ENCODE measurements around the gene C1orf210. TPM values are rescaled to one million over a fixed set of nuclear protein-coding genes. Genes with fewer than 3 reads are reported as not detected.

Gene C1orf210
- total RNA-seq: not detected

DNA sequence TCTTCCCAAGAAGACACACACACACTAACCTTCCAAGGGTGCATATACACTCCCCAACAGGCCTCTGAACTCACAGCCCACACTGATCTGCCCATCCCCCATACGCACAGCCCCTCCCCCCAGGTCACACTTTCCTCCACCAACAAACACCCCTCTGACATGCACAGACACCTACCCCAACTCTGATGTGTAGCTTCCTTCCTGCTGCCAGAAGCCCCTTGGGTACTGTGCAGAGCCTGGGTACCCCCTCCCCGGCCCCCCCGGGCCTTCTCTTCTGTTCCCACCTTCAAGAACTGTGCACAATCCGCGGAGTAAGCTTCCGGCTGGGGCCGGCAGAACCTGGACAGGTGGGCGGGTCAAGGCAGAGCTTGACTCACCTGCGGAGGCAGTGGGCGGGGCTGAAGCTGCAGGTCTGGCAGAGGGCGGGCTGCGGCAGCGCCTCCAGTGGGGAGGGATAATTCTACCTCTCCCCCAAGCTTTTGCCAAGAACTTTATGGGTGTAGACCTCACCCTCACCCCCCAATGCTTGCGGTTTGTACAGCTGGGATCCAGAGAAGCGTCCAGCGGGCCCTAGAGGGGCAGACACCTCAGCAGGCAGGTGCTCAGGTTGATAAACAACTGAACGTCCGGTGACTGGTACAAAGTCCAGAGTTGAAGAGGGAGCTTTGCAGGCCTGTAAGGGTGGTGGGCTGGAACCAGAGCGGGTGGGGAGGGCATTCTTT is at the start of gene C1orf210:
TSS of gene C1orf210 (minus strand) at position 313 of the 722 bp plus-strand sequence. CDS start 2,311 bp downstream, outside the sequence.
- H3K4me3 ChIP-seq (ENCODE audit: low read length in 3 of 3): no peak within 1 kb of the TSS
- no peaks in the 10 kb centered on the region for H3K36me3 ChIP-seq (ENCODE audit: control insufficient read depth in 3 of 3, insufficient read depth in 3 of 3, low read length in 3 of 3)
- no peaks in the 10 kb centered on the region for H3K9me3 ChIP-seq (ENCODE audit: control insufficient read depth in 3 of 3, low read length in 3 of 3)
- no peaks in the 10 kb centered on the region for H3K4me1 ChIP-seq (ENCODE audit: control insufficient read depth in 3 of 3, insufficient read depth in 3 of 3, low read length in 3 of 3)
- peaks cover 0 to 9% (median 0%) of the 10 kb centered on the region in 3 donors for H3K27me3 ChIP-seq (ENCODE audit: control insufficient read depth in 3 of 3, insufficient read depth in 3 of 3, low read length in 3 of 3)
- no peak within 1 kb of the TSS for H3K27ac ChIP-seq (ENCODE audit: low read depth, low read length)
- H3K9ac ChIP-seq (ENCODE audit: low read depth in 1 of 3, low read length in 3 of 3): no peak within 1 kb of the TSS

DNA sequence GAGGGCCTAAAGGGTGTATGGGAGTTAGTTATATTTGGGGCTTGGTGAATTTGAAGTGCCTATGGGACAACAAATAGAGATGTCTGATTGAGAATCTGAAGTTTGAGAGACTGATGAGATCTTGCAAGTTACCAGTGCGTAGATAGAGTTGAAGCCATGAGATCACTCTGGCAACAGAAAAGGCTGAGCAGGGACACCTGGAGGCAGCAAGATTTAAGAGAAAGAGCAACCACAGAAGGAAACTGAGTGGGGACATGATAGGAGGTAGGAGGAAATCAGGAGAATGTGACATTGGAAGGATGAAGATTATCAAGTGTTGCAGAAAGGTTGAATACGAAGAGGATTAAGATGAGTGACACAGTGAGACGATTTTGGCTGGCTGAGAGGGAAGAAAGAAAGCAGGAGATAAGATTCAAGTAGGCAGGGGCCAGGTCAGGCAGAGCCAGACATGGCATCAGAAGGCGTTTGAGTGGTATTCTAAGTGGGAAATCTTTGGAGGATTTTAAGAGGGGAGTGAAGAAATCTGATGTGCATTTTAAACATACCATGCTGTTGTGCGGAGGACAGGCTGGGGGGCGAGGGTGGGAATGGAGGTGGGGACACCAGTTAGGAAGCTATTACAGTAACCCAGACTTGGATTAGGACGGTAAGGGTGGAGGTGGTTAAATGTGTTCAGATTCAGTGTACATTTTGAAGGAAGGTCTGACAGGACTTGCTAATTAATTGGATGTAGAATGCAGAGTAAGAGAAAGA is 49.2 kb upstream of the C1orf210 start:
- Histone ChIP-seq H3K4me3 (ENCODE audit: low read length in 3 of 3) (no peak overlapping the region), H3K36me3 (ENCODE audit: control insufficient read depth in 3 of 3, insufficient read depth in 3 of 3, low read length in 3 of 3) (no peaks in the 10 kb centered on the region), H3K27me3 (ENCODE audit: control insufficient read depth in 3 of 3, insufficient read depth in 3 of 3, low read length in 3 of 3) (peaks cover 0 to 2% (median 0%) of the 10 kb centered on the region in 3 donors), H3K9me3 (ENCODE audit: control insufficient read depth in 3 of 3, low read length in 3 of 3) (no peaks in the 10 kb centered on the region), H3K4me1 (ENCODE audit: control insufficient read depth in 3 of 3, insufficient read depth in 3 of 3, low read length in 3 of 3) (peaks cover 0 to 9% (median 5%) of the 10 kb centered on the region in 3 donors), H3K9ac (ENCODE audit: low read depth in 1 of 3, low read length in 3 of 3) (no peak overlapping the region), H3K27ac (ENCODE audit: low read depth, low read length) (no peak overlapping the region)

DNA sequence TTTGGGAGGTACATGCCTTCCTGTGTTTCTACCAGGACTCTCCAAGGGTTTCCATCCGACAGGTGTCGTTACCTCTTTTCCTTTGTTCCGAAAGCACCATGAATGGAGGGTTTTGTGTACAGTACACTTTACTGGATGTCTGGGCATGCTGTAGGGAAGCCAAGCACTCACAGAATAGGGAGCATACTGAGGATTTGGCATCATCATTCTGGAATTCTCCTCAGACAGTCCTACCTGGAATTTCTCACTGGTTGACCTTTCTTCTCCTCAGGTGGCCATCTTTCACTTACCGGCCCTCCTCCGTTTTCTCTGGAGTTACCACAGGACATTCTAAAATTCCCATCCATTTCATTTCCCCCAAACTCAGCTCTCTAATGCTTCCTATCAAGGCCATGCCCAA is 46.3 kb upstream of the C1orf210 start:
- H3K9ac ChIP-seq (ENCODE audit: low read depth in 1 of 3, low read length in 3 of 3): no peak overlapping the region
- no peaks in the 10 kb centered on the region for H3K27me3 ChIP-seq (ENCODE audit: control insufficient read depth in 3 of 3, insufficient read depth in 3 of 3, low read length in 3 of 3)
- no peak overlapping the region for H3K4me3 ChIP-seq (ENCODE audit: low read length in 3 of 3)
- H3K4me1 ChIP-seq (ENCODE audit: control insufficient read depth in 3 of 3, insufficient read depth in 3 of 3, low read length in 3 of 3): peaks cover 0 to 9% (median 5%) of the 10 kb centered on the region in 3 donors
- H3K27ac ChIP-seq (ENCODE audit: low read depth, low read length): no peak overlapping the region
- no peaks in the 10 kb centered on the region for H3K36me3 ChIP-seq (ENCODE audit: control insufficient read depth in 3 of 3, insufficient read depth in 3 of 3, low read length in 3 of 3)
- H3K9me3 ChIP-seq (ENCODE audit: control insufficient read depth in 3 of 3, low read length in 3 of 3): no peaks in the 10 kb centered on the region

DNA sequence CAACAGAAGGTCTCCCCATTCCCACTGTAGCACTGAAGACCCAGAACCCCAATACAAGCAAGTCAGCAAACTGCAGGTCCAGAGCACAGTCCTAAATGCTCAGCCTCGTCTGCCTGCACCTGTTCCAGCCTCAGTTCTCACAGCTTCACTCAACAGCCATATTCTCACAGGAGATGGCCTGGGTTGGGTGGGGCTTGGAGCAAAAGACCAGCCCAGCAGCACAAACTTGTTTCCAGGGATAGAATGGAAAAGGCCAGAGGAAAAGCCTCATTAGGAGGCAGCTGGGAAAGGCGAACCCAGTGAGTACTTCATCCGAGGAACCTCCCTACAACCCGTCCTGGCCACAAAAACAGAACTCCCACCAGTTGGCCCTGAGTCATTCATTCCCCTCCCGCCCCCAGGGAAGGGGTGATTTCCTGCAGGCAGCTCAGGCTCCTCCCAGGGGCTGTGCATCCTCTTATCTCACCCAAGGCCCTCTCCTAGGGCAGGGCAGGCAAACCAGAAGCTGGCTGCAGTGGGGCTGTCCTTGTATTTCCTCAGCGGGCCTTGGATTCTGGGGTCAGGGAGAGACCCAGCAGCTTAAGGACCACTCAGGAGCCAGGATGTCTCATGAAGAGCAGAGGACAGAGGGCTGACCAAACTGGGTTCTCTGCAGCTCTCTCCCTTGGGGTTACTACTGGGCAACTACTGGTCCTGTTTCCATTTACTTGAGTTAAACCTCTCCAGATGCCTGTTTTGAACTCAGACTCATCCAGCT is 44.8 kb upstream of the C1orf210 start:
- Histone ChIP-seq H3K27me3 (ENCODE audit: control insufficient read depth in 3 of 3, insufficient read depth in 3 of 3, low read length in 3 of 3) (no peaks in the 10 kb centered on the region), H3K4me3 (ENCODE audit: low read length in 3 of 3) (no peak overlapping the region), H3K4me1 (ENCODE audit: control insufficient read depth in 3 of 3, insufficient read depth in 3 of 3, low read length in 3 of 3) (peaks cover 0 to 9% (median 5%) of the 10 kb centered on the region in 3 donors), H3K9me3 (ENCODE audit: control insufficient read depth in 3 of 3, low read length in 3 of 3) (no peaks in the 10 kb centered on the region), H3K27ac (ENCODE audit: low read depth, low read length) (no peak overlapping the region), H3K9ac (ENCODE audit: low read depth in 1 of 3, low read length in 3 of 3) (no peak overlapping the region), H3K36me3 (ENCODE audit: control insufficient read depth in 3 of 3, insufficient read depth in 3 of 3, low read length in 3 of 3) (no peaks in the 10 kb centered on the region)

DNA sequence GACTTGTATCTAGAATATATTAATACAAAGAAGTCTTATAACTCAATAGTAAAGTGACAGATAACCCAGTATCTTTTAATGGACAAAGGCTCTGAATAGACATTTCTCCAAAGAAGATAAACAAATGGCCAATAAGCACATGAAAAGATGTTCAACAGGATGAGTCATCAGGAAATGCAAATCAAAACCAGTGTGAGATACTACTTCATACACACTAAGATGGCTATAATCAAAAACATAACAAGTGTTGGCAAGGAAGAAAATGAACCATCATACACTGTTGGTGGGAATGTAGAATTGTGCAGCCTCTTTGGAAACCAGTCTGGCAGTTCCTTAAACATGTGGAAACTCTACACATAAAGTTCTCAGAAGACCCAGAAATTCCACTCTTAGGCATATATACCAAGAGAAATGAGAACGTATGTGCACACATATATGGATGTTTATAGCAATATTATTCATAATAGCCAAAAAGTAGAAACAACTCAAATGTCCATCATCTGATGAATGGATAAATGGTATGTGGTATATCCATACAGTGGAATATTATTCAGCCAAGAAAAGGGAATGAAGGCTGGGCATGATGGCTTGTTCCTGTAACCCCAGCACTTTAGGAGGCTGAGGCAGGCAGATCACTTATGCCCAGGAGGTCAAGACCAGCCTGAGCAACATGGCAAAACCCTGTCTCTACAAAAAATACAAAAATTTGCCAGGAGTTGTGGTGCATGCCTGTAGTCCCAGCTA is 42.3 kb upstream of the C1orf210 start:
- no peak overlapping the region for H3K9ac ChIP-seq (ENCODE audit: low read depth in 1 of 3, low read length in 3 of 3)
- H3K36me3 ChIP-seq (ENCODE audit: control insufficient read depth in 3 of 3, insufficient read depth in 3 of 3, low read length in 3 of 3): peaks cover 0 to 4% (median 0%) of the 10 kb centered on the region in 3 donors
- peaks cover 0 to 9% (median 5%) of the 10 kb centered on the region in 3 donors for H3K4me1 ChIP-seq (ENCODE audit: control insufficient read depth in 3 of 3, insufficient read depth in 3 of 3, low read length in 3 of 3)
- no peak overlapping the region for H3K27ac ChIP-seq (ENCODE audit: low read depth, low read length)
- no peak overlapping the region for H3K4me3 ChIP-seq (ENCODE audit: low read length in 3 of 3)
- no peaks in the 10 kb centered on the region for H3K9me3 ChIP-seq (ENCODE audit: control insufficient read depth in 3 of 3, low read length in 3 of 3)
- H3K27me3 ChIP-seq (ENCODE audit: control insufficient read depth in 3 of 3, insufficient read depth in 3 of 3, low read length in 3 of 3): no peaks in the 10 kb centered on the region

DNA sequence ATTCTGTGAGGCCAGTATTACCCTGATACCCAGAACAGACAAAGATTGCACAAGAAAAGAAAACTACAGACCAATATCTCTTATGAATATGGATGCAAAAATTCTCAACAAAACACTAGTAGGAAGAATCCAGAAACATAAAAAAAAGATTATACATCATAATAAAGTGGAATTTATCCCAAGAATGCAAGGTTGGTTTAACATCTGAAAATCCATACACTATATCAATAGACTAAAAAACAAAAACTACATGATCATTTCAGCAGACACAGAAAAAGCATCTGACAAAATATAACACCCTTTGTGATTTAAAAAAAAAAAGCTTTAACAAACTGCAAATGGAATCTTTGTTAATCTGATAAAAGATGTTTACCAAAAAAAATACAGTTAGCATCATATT is 40.0 kb upstream of the C1orf210 start:
- no peak overlapping the region for H3K9ac ChIP-seq (ENCODE audit: low read depth in 1 of 3, low read length in 3 of 3)
- H3K9me3 ChIP-seq (ENCODE audit: control insufficient read depth in 3 of 3, low read length in 3 of 3): no peaks in the 10 kb centered on the region
- H3K36me3 ChIP-seq (ENCODE audit: control insufficient read depth in 3 of 3, insufficient read depth in 3 of 3, low read length in 3 of 3): peaks cover 0 to 4% (median 2%) of the 10 kb centered on the region in 3 donors
- peaks cover 0 to 7% (median 5%) of the 10 kb centered on the region in 3 donors for H3K4me1 ChIP-seq (ENCODE audit: control insufficient read depth in 3 of 3, insufficient read depth in 3 of 3, low read length in 3 of 3)
- no peak overlapping the region for H3K4me3 ChIP-seq (ENCODE audit: low read length in 3 of 3)
- H3K27me3 ChIP-seq (ENCODE audit: control insufficient read depth in 3 of 3, insufficient read depth in 3 of 3, low read length in 3 of 3): no peaks in the 10 kb centered on the region
- H3K27ac ChIP-seq (ENCODE audit: low read depth, low read length): no peak overlapping the region

DNA sequence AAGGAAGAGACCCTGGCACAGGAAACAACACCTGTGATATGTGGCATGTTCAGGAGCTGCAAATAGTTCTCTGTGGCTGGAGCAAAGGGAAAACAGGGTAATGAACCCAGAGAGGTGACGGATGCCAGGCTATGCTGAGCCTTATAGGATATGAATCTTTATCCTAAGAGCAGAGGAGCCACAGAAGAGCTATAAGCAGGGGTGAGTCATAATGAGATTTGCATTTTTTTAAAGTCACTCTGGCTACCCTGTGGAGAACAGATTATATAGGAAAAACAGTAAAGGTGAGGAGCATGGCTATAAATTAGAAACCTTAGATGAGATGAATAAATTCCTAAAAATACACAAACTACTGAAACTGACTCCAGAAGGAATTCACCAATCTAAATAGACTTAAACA is 39.4 kb upstream of the C1orf210 start:
- Histone ChIP-seq H3K4me3 (ENCODE audit: low read length in 3 of 3) (no peak overlapping the region), H3K36me3 (ENCODE audit: control insufficient read depth in 3 of 3, insufficient read depth in 3 of 3, low read length in 3 of 3) (peaks cover 0 to 4% (median 2%) of the 10 kb centered on the region in 3 donors)

DNA sequence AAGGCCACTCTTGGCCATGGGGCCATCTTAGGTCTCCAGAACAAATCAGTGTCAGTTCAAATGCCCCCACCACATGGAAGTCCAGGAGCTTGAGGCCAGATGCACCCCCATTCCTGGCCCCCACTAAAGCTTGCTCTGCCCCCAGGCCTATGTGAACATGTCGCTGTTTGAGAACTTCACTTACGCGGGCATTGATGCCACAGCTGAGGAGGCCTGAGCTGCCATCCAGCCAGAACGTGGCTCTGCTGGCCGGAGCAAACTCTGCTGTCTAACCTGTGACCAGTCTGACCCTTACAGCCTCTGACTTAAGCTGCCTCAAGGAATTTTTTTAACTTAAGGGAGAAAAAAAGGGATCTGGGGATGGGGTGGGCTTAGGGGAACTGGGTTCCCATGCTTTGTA is 37.1 kb upstream of the C1orf210 start:
- Histone ChIP-seq H3K9me3 (ENCODE audit: control insufficient read depth in 3 of 3, low read length in 3 of 3) (no peaks in the 10 kb centered on the region), H3K27me3 (ENCODE audit: control insufficient read depth in 3 of 3, insufficient read depth in 3 of 3, low read length in 3 of 3) (no peaks in the 10 kb centered on the region), H3K4me1 (ENCODE audit: control insufficient read depth in 3 of 3, insufficient read depth in 3 of 3, low read length in 3 of 3) (no peaks in the 10 kb centered on the region), H3K9ac (ENCODE audit: low read depth in 1 of 3, low read length in 3 of 3) (no peak overlapping the region), H3K27ac (ENCODE audit: low read depth, low read length) (no peak overlapping the region), H3K36me3 (ENCODE audit: control insufficient read depth in 3 of 3, insufficient read depth in 3 of 3, low read length in 3 of 3) (peaks cover 0 to 10% (median 2%) of the 10 kb centered on the region in 3 donors), H3K4me3 (ENCODE audit: low read length in 3 of 3) (no peak overlapping the region)

More for the DNA sequence above, 39.4 kb upstream of the C1orf210 start:
- no peaks in the 10 kb centered on the region for H3K9me3 ChIP-seq (ENCODE audit: control insufficient read depth in 3 of 3, low read length in 3 of 3)
- no peak overlapping the region for H3K9ac ChIP-seq (ENCODE audit: low read depth in 1 of 3, low read length in 3 of 3)
- H3K4me1 ChIP-seq (ENCODE audit: control insufficient read depth in 3 of 3, insufficient read depth in 3 of 3, low read length in 3 of 3): peaks cover 0 to 2% (median 1%) of the 10 kb centered on the region in 3 donors
- H3K27ac ChIP-seq (ENCODE audit: low read depth, low read length): no peak overlapping the region
- no peaks in the 10 kb centered on the region for H3K27me3 ChIP-seq (ENCODE audit: control insufficient read depth in 3 of 3, insufficient read depth in 3 of 3, low read length in 3 of 3)

DNA sequence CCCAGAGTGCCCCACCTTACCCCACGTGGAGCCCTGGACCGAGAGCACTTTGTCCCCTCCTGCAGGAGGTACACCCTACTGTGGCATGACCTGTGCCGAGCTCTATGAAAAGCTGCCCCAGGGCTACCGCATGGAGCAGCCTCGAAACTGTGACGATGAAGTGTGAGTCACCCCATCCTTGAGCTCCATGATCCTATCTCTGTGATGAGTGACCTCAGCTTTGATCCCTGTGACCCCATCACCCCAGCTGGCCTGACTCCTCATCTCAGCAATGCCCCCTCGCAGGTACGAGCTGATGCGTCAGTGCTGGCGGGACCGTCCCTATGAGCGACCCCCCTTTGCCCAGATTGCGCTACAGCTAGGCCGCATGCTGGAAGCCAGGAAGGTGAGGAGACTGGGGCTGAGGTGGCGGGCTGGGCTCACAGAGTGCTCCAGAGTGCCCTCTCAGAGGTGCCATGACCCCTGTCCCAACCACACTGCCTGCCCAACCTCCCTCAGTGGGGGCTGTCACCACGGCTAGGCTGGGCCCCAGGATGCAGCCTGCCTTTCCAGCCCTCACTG is 36.0 kb upstream of the C1orf210 start:
- no peaks in the 10 kb centered on the region for H3K27me3 ChIP-seq (ENCODE audit: control insufficient read depth in 3 of 3, insufficient read depth in 3 of 3, low read length in 3 of 3)
- peaks cover 0 to 10% (median 2%) of the 10 kb centered on the region in 3 donors for H3K36me3 ChIP-seq (ENCODE audit: control insufficient read depth in 3 of 3, insufficient read depth in 3 of 3, low read length in 3 of 3)
- no peaks in the 10 kb centered on the region for H3K4me1 ChIP-seq (ENCODE audit: control insufficient read depth in 3 of 3, insufficient read depth in 3 of 3, low read length in 3 of 3)
- H3K27ac ChIP-seq (ENCODE audit: low read depth, low read length): no peak overlapping the region
- H3K9ac ChIP-seq (ENCODE audit: low read depth in 1 of 3, low read length in 3 of 3): no peak overlapping the region
- H3K9me3 ChIP-seq (ENCODE audit: control insufficient read depth in 3 of 3, low read length in 3 of 3): no peaks in the 10 kb centered on the region
- no peak overlapping the region for H3K4me3 ChIP-seq (ENCODE audit: low read length in 3 of 3)

Data from skeletal muscle tissue (tissue), 4 donors.